GM21717 (cell line): ENCODE measurements around the gene IFNA2.
"Not testable (repeated sequence)": the region's sequence is repeated elsewhere in the genome, so short reads cannot be mapped to it uniquely, and the experiment has no call there.

ENCODE experiments used
- ATAC-seq: cut with Tn5 transposase; IDR thresholded peaks from one replicate; pipeline ENCODE4 v1.9.1; 2021; ENCODE audit warnings: mild to moderate bottlenecking, moderate library complexity; ENCODE audit not compliant: unreplicated experiment

Gene IFNA2

GRCh38 chr9:21385131-21385670 is at the start of gene IFNA2:
TSS of gene IFNA2 (minus strand) at chr9:21385398. CDS start at chr9:21385329, 69 bp downstream.
- peak; percentile 33 for ATAC-seq

- ATAC-seq = not testable (repeated sequence)
Measured at GRCh38 chr9:21435015-21435383, 49.8 kb upstream of the IFNA2 start.

- ATAC-seq = no peak
Measured at GRCh38 chr9:21434202-21435014, 49.2 kb upstream of the IFNA2 start.

GRCh38 chr9:21432672-21433425 is 47.7 kb upstream of the IFNA2 start:
- peak; percentile 61 for ATAC-seq

GRCh38 chr9:21429191-21429590 is 44.0 kb upstream of the IFNA2 start:
- no peak for ATAC-seq

GRCh38 chr9:21428235-21428634 is 43.0 kb upstream of the IFNA2 start:
- ATAC-seq = peak; percentile 61

- ATAC-seq = no peak
Measured at GRCh38 chr9:21415493-21416267, 30.5 kb upstream of the IFNA2 start.

GRCh38 chr9:21414220-21414940 is 29.2 kb upstream of the IFNA2 start:
- no peak for ATAC-seq

- ATAC-seq = no peak
Measured at GRCh38 chr9:21413624-21414023, 28.4 kb upstream of the IFNA2 start.

- ATAC-seq = no peak
Measured at GRCh38 chr9:21413151-21413550, 28.0 kb upstream of the IFNA2 start.

GRCh38 chr9:21412107-21412506 is 26.9 kb upstream of the IFNA2 start:
- no peak for ATAC-seq

GRCh38 chr9:21408817-21409216 is 23.6 kb upstream of the IFNA2 start, which contains the start of gene IFNA8:
TSS of gene IFNA8 (plus strand) at chr9:21409117. CDS start at chr9:21409177, 60 bp downstream.
- no peak for ATAC-seq

- no peak for ATAC-seq
Measured at GRCh38 chr9:21404146-21404545, 18.9 kb upstream of the IFNA2 start.

GRCh38 chr9:21402386-21403251 is 17.4 kb upstream of the IFNA2 start:
- ATAC-seq = no peak

GRCh38 chr9:21399956-21400355 is 14.8 kb upstream of the IFNA2 start:
- ATAC-seq = no peak

GRCh38 chr9:21398955-21399489 is 13.8 kb upstream of the IFNA2 start:
- no peak for ATAC-seq

GRCh38 chr9:21395778-21396717 is 10.8 kb upstream of the IFNA2 start:
- ATAC-seq = peak; percentile 68

GRCh38 chr9:21392270-21392669 is 7.1 kb upstream of the IFNA2 start:
- no peak for ATAC-seq
